ENCODE measurements around the gene FOXP1. TPM values are rescaled to one million over a fixed set of nuclear protein-coding genes. Genes with fewer than 3 reads are reported as not detected.

FOXP1 gene
- total RNA-seq, 1 donor, result 455 TPM

DNA sequence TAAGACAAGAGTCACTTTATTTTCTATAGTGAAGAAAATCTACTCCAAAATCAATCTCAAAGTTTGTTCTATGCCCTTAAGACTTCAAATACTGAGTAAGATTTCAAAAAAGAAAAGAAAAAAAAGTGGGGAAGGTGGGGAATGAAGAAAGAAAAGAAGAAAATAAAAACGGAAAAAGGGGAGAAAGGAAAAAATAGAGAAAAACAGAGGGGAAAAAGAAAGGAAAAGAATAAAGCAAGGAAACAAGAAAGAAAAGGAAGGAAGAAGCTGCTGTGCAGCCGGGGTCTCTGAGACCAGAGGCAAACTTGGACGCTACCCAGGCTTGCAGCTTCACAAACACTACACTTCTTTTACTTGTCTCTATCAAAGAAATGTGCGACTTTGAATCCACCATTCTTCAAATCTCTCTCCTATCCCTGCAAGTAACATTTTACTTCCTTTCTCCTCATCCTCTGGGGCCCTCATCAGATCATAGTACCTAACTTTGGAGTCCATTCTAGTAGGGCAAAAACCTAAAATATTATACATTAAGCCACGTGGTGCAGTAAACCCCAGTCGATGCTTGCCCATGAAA is 279.8 kb downstream of the FOXP1 start:
- Histone ChIP-seq H3K27me3 (ENCODE audit: insufficient read depth, low read length) (no peaks in the 10 kb centered on the region), H3K9me3 (ENCODE audit: low read depth, low read length) (no peaks in the 10 kb centered on the region), H3K4me3 (ENCODE audit: low read length) (peak overlapping the region; percentile 47), H3K4me1 (ENCODE audit: insufficient read depth, low read length) (peaks cover 23% of the 10 kb centered on the region)

GRCh38 chr3:71302604-71303003 is 280.9 kb downstream of the FOXP1 start:
- H3K4me1 ChIP-seq (ENCODE audit: insufficient read depth, low read length), result peaks cover 23% of the 10 kb centered on the region
- no peak overlapping the region for H3K4me3 ChIP-seq (ENCODE audit: low read length)

GRCh38 chr3:71300951-71301393 is 282.6 kb downstream of the FOXP1 start:
- Histone ChIP-seq H3K4me1 (ENCODE audit: insufficient read depth, low read length) (peaks cover 20% of the 10 kb centered on the region), H3K9me3 (ENCODE audit: low read depth, low read length) (no peaks in the 10 kb centered on the region), H3K27me3 (ENCODE audit: insufficient read depth, low read length) (no peaks in the 10 kb centered on the region), H3K4me3 (ENCODE audit: low read length) (no peak overlapping the region)

More at GRCh38 chr3:71302604-71303003, 280.9 kb downstream of the FOXP1 start:
- Histone ChIP-seq H3K9me3 (ENCODE audit: low read depth, low read length) (no peaks in the 10 kb centered on the region), H3K27me3 (ENCODE audit: insufficient read depth, low read length) (no peaks in the 10 kb centered on the region)

DNA sequence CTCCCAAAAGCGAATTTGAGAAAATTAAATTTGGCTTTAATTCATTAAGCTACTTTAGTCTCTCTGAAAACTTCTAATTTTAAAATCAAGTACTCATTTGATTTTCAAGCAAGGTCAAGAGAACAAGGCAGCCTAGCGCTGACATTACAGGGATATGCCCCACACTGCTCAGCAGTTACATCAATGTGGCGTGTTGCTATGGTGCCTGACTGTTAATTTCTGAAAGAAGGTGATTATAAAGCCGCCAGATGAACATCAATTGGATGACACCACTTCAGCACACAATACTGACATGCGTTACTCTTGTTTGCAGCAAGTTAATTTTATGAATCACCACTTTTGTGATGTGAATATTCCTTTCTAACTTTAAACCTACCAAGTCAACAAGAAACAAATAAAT is 284.4 kb downstream of the FOXP1 start:
- Histone ChIP-seq H3K4me1 (ENCODE audit: insufficient read depth, low read length) (peaks cover 9% of the 10 kb centered on the region), H3K27me3 (ENCODE audit: insufficient read depth, low read length) (no peaks in the 10 kb centered on the region), H3K9me3 (ENCODE audit: low read depth, low read length) (no peaks in the 10 kb centered on the region), H3K4me3 (ENCODE audit: low read length) (no peak overlapping the region)

- H3K9me3 ChIP-seq (ENCODE audit: low read depth, low read length), result no peaks in the 10 kb centered on the region
- H3K27me3 ChIP-seq (ENCODE audit: insufficient read depth, low read length), result no peaks in the 10 kb centered on the region
- no peak overlapping the region for H3K4me3 ChIP-seq (ENCODE audit: low read length)
- no peaks in the 10 kb centered on the region for H3K4me1 ChIP-seq (ENCODE audit: insufficient read depth, low read length)
Observed at GRCh38 chr3:71294919-71295318, 288.6 kb downstream of the FOXP1 start.

- no peak overlapping the region for H3K4me3 ChIP-seq (ENCODE audit: low read length)
- H3K9me3 ChIP-seq (ENCODE audit: low read depth, low read length), result no peaks in the 10 kb centered on the region
- H3K4me1 ChIP-seq (ENCODE audit: insufficient read depth, low read length), result peaks cover 5% of the 10 kb centered on the region
- H3K27me3 ChIP-seq (ENCODE audit: insufficient read depth, low read length), result no peaks in the 10 kb centered on the region
Observed at GRCh38 chr3:71290301-71290700, 293.2 kb downstream of the FOXP1 start.

- H3K4me3 ChIP-seq (ENCODE audit: low read length), result no peak overlapping the region
- H3K27me3 ChIP-seq (ENCODE audit: insufficient read depth, low read length), result no peaks in the 10 kb centered on the region
- peaks cover 5% of the 10 kb centered on the region for H3K4me1 ChIP-seq (ENCODE audit: insufficient read depth, low read length)
- H3K9me3 ChIP-seq (ENCODE audit: low read depth, low read length), result no peaks in the 10 kb centered on the region
Observed at GRCh38 chr3:71288269-71288930, 295.1 kb downstream of the FOXP1 start.

GRCh38 chr3:71285086-71285485 is 298.4 kb downstream of the FOXP1 start:
- no peak overlapping the region for H3K4me3 ChIP-seq (ENCODE audit: low read length)
- H3K4me1 ChIP-seq (ENCODE audit: insufficient read depth, low read length), result peaks cover 9% of the 10 kb centered on the region
- H3K27me3 ChIP-seq (ENCODE audit: insufficient read depth, low read length), result no peaks in the 10 kb centered on the region
- no peaks in the 10 kb centered on the region for H3K9me3 ChIP-seq (ENCODE audit: low read depth, low read length)

DNA sequence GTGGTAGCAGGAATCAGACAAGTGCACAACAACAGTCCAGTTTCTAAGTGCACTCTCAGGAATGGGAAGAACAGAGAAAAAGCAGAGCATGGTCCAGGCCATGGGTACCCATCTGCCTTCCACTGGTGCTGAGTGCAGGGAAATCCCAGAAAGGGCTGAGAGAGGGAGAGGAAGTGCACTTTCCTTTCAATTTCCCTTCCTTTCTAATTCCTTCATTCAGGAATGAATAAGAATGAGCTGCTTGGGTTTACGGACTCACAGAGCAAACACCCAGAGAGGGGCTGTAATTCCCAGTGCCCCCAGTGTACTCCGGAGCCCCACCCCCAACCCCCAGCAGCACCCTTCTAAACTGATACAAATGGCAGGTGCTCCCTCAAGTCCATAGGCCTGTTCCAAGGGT is 300.6 kb downstream of the FOXP1 start:
- no peak overlapping the region for H3K4me3 ChIP-seq (ENCODE audit: low read length)
- H3K27me3 ChIP-seq (ENCODE audit: insufficient read depth, low read length), result no peaks in the 10 kb centered on the region
- H3K9me3 ChIP-seq (ENCODE audit: low read depth, low read length), result no peaks in the 10 kb centered on the region
- H3K4me1 ChIP-seq (ENCODE audit: insufficient read depth, low read length), result peaks cover 3% of the 10 kb centered on the region

- H3K27me3 ChIP-seq (ENCODE audit: insufficient read depth, low read length), result no peaks in the 10 kb centered on the region
- no peaks in the 10 kb centered on the region for H3K9me3 ChIP-seq (ENCODE audit: low read depth, low read length)
- H3K4me3 ChIP-seq (ENCODE audit: low read length), result no peak overlapping the region
- H3K4me1 ChIP-seq (ENCODE audit: insufficient read depth, low read length), result peaks cover 3% of the 10 kb centered on the region
Observed at GRCh38 chr3:71281280-71281679, 302.2 kb downstream of the FOXP1 start.

GRCh38 chr3:71277341-71277740 is 306.2 kb downstream of the FOXP1 start:
- Histone ChIP-seq H3K4me1 (ENCODE audit: insufficient read depth, low read length) (peaks cover 3% of the 10 kb centered on the region), H3K9me3 (ENCODE audit: low read depth, low read length) (no peaks in the 10 kb centered on the region), H3K4me3 (ENCODE audit: low read length) (no peak overlapping the region), H3K27me3 (ENCODE audit: insufficient read depth, low read length) (no peaks in the 10 kb centered on the region)

- H3K4me3 ChIP-seq (ENCODE audit: low read length), result no peak overlapping the region
- H3K9me3 ChIP-seq (ENCODE audit: low read depth, low read length), result no peaks in the 10 kb centered on the region
- H3K27me3 ChIP-seq (ENCODE audit: insufficient read depth, low read length), result no peaks in the 10 kb centered on the region
- H3K4me1 ChIP-seq (ENCODE audit: insufficient read depth, low read length), result peaks cover 3% of the 10 kb centered on the region
Observed at GRCh38 chr3:71276531-71276930, 307.0 kb downstream of the FOXP1 start.

DNA sequence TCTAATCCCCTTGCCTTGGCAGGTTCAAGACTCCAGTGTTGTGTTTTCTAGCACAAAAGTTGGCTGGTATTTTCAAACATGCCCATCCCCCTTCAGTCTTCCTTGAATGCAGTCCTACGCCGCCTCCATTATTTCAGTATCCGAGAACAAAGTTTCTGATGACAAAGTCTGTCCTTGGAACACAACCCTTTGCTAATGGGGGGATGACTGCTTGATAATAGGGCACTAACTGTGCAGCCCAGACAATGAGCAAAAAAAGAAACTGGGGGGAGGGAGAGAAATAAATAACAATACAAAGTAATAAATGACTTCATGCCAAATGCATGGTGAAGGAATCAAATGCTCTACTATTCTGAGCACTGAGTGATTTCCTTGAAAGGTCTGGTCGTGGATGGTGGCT is 310.1 kb downstream of the FOXP1 start:
- Histone ChIP-seq H3K27me3 (ENCODE audit: insufficient read depth, low read length) (no peaks in the 10 kb centered on the region), H3K9me3 (ENCODE audit: low read depth, low read length) (no peaks in the 10 kb centered on the region), H3K4me1 (ENCODE audit: insufficient read depth, low read length) (peaks cover 8% of the 10 kb centered on the region), H3K4me3 (ENCODE audit: low read length) (no peak overlapping the region)

DNA sequence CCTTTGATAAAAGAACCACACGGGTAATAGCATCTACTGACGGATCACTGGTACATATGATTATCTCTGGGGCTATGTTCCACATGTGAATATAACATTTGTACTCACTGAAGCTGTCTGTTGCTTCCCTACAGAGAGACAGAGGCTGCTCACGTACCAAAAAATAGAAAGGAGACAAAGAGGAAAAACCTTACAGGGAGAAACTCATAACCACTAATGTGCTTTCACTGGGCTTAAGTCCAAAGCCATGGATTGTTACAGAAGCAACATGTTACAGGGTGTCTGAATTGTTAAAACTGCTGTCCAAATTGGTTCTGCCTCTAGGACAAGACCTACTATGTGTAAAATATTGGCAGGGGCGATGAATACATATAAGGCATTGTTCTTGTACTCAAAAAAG is 311.9 kb downstream of the FOXP1 start:
- H3K4me1 ChIP-seq (ENCODE audit: insufficient read depth, low read length), result peaks cover 8% of the 10 kb centered on the region

DNA sequence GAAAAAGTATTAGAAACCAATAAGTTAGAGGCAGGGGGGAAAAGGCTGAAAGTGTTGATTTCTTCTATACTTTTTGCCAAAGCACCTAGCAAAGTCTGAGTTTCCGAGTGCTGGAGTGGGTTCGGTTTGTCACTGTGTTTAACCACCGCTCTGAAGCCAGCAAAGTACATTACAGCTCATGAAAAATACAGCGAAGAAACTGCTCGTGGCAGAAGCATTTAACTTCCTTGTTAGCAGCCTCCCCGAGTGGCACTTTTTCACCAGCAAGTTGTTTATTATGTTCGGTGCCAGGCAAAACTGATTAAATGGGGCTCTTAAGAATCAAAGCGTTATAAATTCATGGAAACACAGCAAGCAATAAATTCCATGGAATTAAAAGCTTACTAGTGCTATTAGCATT is 313.6 kb downstream of the FOXP1 start:
- no peaks in the 10 kb centered on the region for H3K9me3 ChIP-seq (ENCODE audit: low read depth, low read length)
- no peak overlapping the region for H3K4me3 ChIP-seq (ENCODE audit: low read length)
- no peaks in the 10 kb centered on the region for H3K27me3 ChIP-seq (ENCODE audit: insufficient read depth, low read length)
- H3K4me1 ChIP-seq (ENCODE audit: insufficient read depth, low read length), result peaks cover 14% of the 10 kb centered on the region

More for the DNA sequence above, 311.9 kb downstream of the FOXP1 start:
- no peaks in the 10 kb centered on the region for H3K9me3 ChIP-seq (ENCODE audit: low read depth, low read length)
- no peaks in the 10 kb centered on the region for H3K27me3 ChIP-seq (ENCODE audit: insufficient read depth, low read length)
- H3K4me3 ChIP-seq (ENCODE audit: low read length), result no peak overlapping the region

GRCh38 chr3:71268462-71268999 is 315.0 kb downstream of the FOXP1 start:
- H3K9me3 ChIP-seq (ENCODE audit: low read depth, low read length), result no peaks in the 10 kb centered on the region
- no peaks in the 10 kb centered on the region for H3K27me3 ChIP-seq (ENCODE audit: insufficient read depth, low read length)
- H3K4me1 ChIP-seq (ENCODE audit: insufficient read depth, low read length), result peaks cover 14% of the 10 kb centered on the region
- H3K4me3 ChIP-seq (ENCODE audit: low read length), result no peak overlapping the region

Measured in mononuclear cell (primary cell).